ENCODE data around the gene OR12D2.
A peak's percentile ranks its signal among the peaks of the same experiment; 100 is the strongest.
"Not testable (repeated sequence)": the region's sequence is repeated elsewhere in the genome, so short reads cannot be mapped to it uniquely, and the experiment has no call there.

OR12D2 gene

DNA sequence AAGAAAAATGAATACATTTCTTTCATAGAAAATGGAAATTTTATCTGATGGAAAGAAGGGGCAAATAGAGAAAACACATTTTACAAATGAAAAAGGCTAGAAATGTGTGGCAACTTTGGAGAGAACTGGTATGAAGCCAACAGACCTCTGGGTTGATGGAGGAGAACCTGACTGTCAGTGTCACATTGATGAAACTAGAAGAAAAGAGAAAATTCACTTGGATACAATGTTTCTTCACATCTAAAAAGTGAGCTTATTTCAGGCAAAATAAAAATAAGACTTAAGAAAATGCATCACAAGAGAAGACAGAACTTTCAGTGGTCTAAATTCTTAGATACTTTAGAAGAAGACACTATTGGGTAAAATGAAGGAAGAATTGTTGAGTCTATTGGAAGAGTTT, at the start of gene OR12D2:
Gene OR12D2, plus strand, starts transcription at position 301 of the 400 bp plus-strand sequence. CDS start 1,069 bp downstream, outside the sequence.
- H3K4me3 ChIP-seq (ENCODE audit: low read depth, low read length) = no peak within 1 kb of the TSS
- DNase-seq (ENCODE audit: low read depth) = no peak
- TF ChIP-seq, protein P1, sequence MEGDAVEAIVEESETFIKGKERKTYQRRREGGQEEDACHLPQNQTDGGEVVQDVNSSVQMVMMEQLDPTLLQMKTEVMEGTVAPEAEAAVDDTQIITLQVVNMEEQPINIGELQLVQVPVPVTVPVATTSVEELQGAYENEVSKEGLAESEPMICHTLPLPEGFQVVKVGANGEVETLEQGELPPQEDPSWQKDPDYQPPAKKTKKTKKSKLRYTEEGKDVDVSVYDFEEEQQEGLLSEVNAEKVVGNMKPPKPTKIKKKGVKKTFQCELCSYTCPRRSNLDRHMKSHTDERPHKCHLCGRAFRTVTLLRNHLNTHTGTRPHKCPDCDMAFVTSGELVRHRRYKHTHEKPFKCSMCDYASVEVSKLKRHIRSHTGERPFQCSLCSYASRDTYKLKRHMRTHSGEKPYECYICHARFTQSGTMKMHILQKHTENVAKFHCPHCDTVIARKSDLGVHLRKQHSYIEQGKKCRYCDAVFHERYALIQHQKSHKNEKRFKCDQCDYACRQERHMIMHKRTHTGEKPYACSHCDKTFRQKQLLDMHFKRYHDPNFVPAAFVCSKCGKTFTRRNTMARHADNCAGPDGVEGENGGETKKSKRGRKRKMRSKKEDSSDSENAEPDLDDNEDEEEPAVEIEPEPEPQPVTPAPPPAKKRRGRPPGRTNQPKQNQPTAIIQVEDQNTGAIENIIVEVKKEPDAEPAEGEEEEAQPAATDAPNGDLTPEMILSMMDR (IDR thresholded peaks at IDR 0.05; ENCODE audit: control insufficient read depth, extremely low read depth, insufficient read depth) = no peak

GRCh38 chr6:29349348-29349747, 46.1 kb upstream of the OR12D2 start:
- not testable (repeated sequence) for DNase-seq (ENCODE audit: low read depth); H3K4me3 ChIP-seq (ENCODE audit: low read depth, low read length)

- no peak overlapping the region for H3K4me3 ChIP-seq (ENCODE audit: low read depth, low read length)
- DNase-seq (ENCODE audit: low read depth) = no peak
- TF ChIP-seq, protein P1 (IDR thresholded peaks at IDR 0.05; ENCODE audit: control insufficient read depth, extremely low read depth, insufficient read depth) = no peak
Measured at GRCh38 chr6:29354980-29355379, 40.5 kb upstream of the OR12D2 start.

DNA sequence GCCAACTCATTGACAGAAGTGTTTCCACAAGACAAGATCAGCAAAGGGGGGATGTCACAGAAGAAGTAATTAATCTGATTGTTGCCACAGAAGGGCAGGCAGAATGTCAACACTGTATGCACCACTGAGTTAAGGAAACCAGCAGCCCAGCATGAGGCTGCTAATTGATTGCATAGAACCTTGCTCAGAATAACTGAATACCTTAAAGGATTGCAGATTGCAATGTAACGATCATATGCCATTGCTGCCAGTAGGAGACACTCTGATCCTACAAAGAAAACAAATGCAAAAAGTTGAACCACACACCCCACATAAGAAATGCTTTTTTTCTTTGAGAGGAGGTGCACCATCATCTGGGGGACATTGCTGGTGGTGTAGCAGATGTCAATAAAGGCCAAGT, 39.8 kb upstream of the OR12D2 start:
- TF ChIP-seq, protein P1 (IDR thresholded peaks at IDR 0.05; ENCODE audit: control insufficient read depth, extremely low read depth, insufficient read depth) = no peak
- no peak overlapping the region for H3K4me3 ChIP-seq (ENCODE audit: low read depth, low read length)
- no peak for DNase-seq (ENCODE audit: low read depth)

GRCh38 chr6:29368765-29369164, 26.7 kb upstream of the OR12D2 start, which contains the start of gene OR5V1:
TSS of gene OR5V1 (minus strand) at chr6:29368865. CDS start at chr6:29356195, 12,670 bp downstream.
- TF ChIP-seq, protein P1 (IDR thresholded peaks at IDR 0.05; ENCODE audit: control insufficient read depth, extremely low read depth, insufficient read depth) = no peak
- DNase-seq (ENCODE audit: low read depth) = no peak
- H3K4me3 ChIP-seq (ENCODE audit: low read depth, low read length) = no peak within 1 kb of the TSS

DNA sequence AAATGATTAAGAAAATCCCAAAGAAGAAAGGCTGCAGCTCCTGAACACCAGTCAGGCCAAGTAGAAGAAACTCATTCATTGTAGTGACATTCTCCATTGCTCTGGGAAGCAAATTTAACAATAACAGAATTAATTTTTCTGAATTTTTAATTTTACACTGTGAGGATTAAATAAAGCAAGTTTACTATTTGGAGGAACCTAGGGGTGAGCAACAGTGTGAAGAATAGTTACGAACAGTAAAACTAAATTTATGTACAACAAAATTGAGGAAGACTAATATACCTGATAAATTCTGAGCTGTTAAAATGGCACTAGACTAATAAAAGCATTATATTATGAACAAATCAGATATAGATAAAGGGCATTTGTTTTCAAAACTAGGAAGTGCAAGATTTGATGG, 20.2 kb upstream of the OR12D2 start, which contains the start of gene OR12D3:
Gene OR12D3, minus strand, starts transcription at position 101 of the 400 bp plus-strand sequence. Its CDS starts 4 bp downstream, at position 97.
- H3K4me3 ChIP-seq (ENCODE audit: low read depth, low read length) = no peak within 1 kb of the TSS
- no peak for DNase-seq (ENCODE audit: low read depth)
- TF ChIP-seq, protein P1 (IDR thresholded peaks at IDR 0.05; ENCODE audit: control insufficient read depth, extremely low read depth, insufficient read depth) = no peak

GRCh38 chr6:29376003-29376402, 19.4 kb upstream of the OR12D2 start:
- DNase-seq (ENCODE audit: low read depth) = no peak
- TF ChIP-seq, protein P1 (IDR thresholded peaks at IDR 0.05; ENCODE audit: control insufficient read depth, extremely low read depth, insufficient read depth) = 0 out of 2 replicates have a peak, but pooled peaks have one; percentile 9

More at GRCh38 chr6:29376003-29376402, 19.4 kb upstream of the OR12D2 start:
- no peak overlapping the region for H3K4me3 ChIP-seq (ENCODE audit: low read depth, low read length)
